ENCODE results near the gene TMEM121.
"Not testable (repeated sequence)": the region's sequence is repeated elsewhere in the genome, so short reads cannot be mapped to it uniquely, and the experiment has no call there.

TMEM121 gene

DNA sequence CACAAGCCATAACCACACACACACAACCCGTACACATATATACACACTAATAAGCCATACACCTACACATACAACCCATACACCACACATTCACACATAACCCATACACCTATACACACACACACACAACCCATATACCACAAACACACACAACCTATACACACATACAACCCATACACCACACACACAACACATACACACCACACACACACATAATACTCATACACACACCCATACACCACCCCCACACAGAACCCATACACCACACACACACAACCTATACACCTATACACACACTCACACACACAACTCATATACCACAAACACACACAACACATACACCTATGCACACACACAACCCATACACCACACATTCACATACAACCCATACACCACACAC is 44.1 kb downstream of the TMEM121 start:
- no peak for DNase-seq (ENCODE audit: low read depth)

DNA sequence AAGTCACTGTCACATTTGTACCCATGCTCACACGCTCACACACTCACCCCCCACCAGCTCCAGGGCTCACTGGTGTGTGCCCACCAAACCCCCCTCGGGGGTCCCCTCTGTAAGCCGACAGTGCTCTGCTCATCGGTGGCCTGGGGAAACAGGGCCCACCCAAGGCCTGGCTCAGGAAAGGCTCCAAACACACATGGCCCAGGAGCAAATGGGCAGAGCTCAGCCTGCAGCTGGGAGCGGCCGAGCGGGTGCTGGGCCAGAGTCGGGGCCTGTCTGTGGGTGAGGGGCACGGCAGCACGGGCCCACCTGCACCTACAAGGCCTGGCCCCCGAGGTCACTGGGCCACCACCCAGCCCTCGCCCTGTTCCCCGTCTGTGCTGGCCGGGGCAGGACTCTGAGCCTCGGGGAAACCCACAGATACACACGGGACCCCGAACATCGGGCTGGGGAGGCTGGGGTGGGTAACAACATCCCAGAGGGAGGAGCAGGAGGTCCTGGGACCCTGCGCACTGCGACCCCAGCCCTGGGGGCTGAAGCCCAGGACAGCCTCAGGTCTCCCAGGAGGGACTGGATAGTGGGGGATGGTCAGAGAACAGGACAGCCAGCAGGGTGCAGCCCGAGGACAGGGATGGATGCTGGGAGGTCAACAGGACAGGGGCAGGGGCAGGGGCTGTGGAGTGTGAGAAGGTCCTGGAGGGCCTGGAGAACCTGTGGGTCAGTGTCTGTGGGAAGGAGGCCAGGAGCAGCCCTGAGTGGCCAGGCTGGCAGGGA is 45.0 kb downstream of the TMEM121 start:
- not testable (repeated sequence) for DNase-seq (ENCODE audit: low read depth)

- DNase-seq (ENCODE audit: low read depth): not testable (repeated sequence)
Observed at GRCh38 chr14:105572063-105572462, 45.7 kb downstream of the TMEM121 start.

GRCh38 chr14:105573841-105574240 is 47.5 kb downstream of the TMEM121 start:
- not testable (repeated sequence) for DNase-seq (ENCODE audit: low read depth)

- DNase-seq (ENCODE audit: low read depth): not testable (repeated sequence)
Observed at GRCh38 chr14:105574411-105574810, 48.0 kb downstream of the TMEM121 start.

- not testable (repeated sequence) for DNase-seq (ENCODE audit: low read depth)
Observed at GRCh38 chr14:105575016-105575700, 48.8 kb downstream of the TMEM121 start.

DNA sequence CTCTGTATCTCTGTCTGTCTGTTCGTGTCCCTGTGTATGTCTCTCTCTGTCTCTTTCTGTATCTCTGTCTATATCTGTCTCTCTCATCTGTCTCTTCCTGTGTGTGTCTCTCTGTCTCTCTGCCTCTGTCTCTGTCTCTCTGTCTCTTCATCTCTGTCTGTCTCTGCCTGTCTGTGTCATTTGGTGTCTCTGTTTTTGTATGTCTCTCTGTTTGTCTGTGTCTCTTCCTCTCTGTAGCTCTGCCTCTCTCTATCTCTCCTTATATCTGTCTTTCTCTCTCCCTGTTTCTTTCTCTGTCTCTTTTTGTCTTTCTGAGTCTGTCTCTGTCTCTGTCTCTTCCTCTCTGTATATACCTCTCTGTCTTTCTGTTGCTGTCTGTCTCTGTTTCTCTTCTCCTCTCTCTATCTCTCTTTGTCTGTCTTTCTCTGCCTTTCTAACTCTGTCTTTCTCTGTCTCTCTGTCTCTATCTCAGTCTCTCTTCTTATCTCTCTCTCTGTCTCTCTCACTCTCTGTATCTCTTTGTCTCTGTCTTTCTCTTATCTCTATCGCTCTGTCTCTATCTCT is 50.2 kb downstream of the TMEM121 start:
- DNase-seq (ENCODE audit: low read depth): no peak

- DNase-seq (ENCODE audit: low read depth): no peak
Observed at GRCh38 chr14:105577314-105577861, 51.0 kb downstream of the TMEM121 start.

DNA sequence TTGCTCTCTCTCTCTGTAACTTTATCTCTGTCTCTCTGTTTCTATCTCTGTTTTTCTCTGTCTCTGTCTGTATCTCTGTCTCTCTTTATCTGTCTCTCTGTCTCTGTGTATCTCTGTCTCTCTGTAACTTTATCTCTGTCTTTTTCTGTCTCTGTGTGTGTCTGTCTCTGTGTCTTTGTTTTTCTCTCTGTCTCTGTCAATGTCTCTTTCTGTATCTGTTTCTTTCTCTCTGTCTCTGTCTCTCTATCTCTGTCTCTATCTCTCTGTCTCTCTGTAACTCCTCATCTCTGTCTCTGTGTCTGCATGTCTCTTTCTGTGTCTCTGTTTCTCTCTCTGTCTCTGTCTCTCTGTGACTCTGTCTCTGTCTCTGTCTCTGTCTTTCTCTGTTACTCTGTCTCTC is 51.7 kb downstream of the TMEM121 start:
- no peak for DNase-seq (ENCODE audit: low read depth)

GRCh38 chr14:105579221-105579620 is 52.8 kb downstream of the TMEM121 start:
- DNase-seq (ENCODE audit: low read depth): not testable (repeated sequence)

Data from stimulated activated CD8-positive, alpha-beta memory T cell treated with anti-CD3 and anti-CD28 coated beads, Interleukin-4, amount 100 ng/mL, for 24 hours (primary cell).